Tibial nerve (tissue), 4 donors: ENCODE data around the gene OTP. TPM values are rescaled to one million over a fixed set of nuclear protein-coding genes. Genes with fewer than 3 reads are reported as not detected.

ENCODE experiments used
- DNase-seq, 2 donors: peaks; one replicate each; pipeline ENCODE4 v3.0.0-alpha.2; 2019; ENCODE audit warnings: low spot score in 2 of 2
- H3K27ac ChIP-seq, 4 donors: fragments of 200-600 bp; sonication (generic) in 3 of 4; one replicate each; pipeline ENCODE4 v1.5.1; 2017 to 2019; ENCODE audit warnings: mild to moderate bottlenecking in 1 of 4
- H3K27me3 ChIP-seq, 2 donors: fragments of 200-600 bp; sonication (generic) in 1 of 2; one replicate each; pipeline versions ENCODE4 v1.5.1 to v1.6.0; 2017 to 2019
- H3K36me3 ChIP-seq, 3 donors: fragments of 200-600 bp; sonication (generic); one replicate each; pipeline ENCODE4 v1.5.1; 2018 to 2019
- H3K4me1 ChIP-seq, 4 donors: fragments of 200-600 bp; sonication (generic) in 3 of 4; one replicate each; pipeline ENCODE4 v1.5.1; 2017 to 2019
- H3K4me3 ChIP-seq, 4 donors: fragments of 200-600 bp; sonication (generic) in 3 of 4; one replicate each; pipeline ENCODE4 v1.5.1; 2017 to 2019; ENCODE audit warnings: mild to moderate bottlenecking in 1 of 4, moderate library complexity in 1 of 4
- H3K9me3 ChIP-seq, 4 donors: fragments of 200-600 bp; sonication (generic) in 3 of 4; one replicate each; pipeline ENCODE4 v1.5.1; 2017 to 2019
- EP300 ChIP-seq, 2 donors: sonication (generic); formaldehyde crosslinking; IDR thresholded peaks; one replicate each; pipeline ENCODE4 v1.6.1; 2017; ENCODE audit warnings: antibody characterized with exemption in 2 of 2, mild to moderate bottlenecking in 1 of 2
- POLR2A ChIP-seq, 2 donors: fragments of 450-650 bp; IDR thresholded peaks; one replicate each; pipeline ENCODE4 v1.6.1; 2017; ENCODE audit warnings: antibody characterized with exemption in 2 of 2, mild to moderate bottlenecking in 2 of 2, moderate library complexity in 2 of 2
- WGBS, 2 donors: methylation state at CpG; one replicate each; pipeline ENCODE4 v1.1.5; 2018; 5-methylcytosine and 5-hydroxymethylcytosine counted together
- total RNA-seq, 4 donors: library from RNA; depleted of rRNA; stranded (reverse); fragments of >200 nt; gene quantifications; one replicate each; pipeline ENCODE4 v1.1.0, GENCODE V29; 2016
- TF ChIP-seq, protein P1 (sequence below), 5 experiments: fragments of 200-600 bp in 3 of 5; fragments of 450-650 bp in 2 of 5; sonication (generic) in 3 of 5; IDR thresholded peaks; one replicate each; pipeline ENCODE4 v1.5.1; 2016 to 2019; ENCODE audit warnings: antibody characterized with exemption in 5 of 5, mild to moderate bottlenecking in 3 of 5, moderate library complexity in 2 of 5

The OTP gene
- total RNA-seq, 4 donors from 2014 or later, result not detected

DNA sequence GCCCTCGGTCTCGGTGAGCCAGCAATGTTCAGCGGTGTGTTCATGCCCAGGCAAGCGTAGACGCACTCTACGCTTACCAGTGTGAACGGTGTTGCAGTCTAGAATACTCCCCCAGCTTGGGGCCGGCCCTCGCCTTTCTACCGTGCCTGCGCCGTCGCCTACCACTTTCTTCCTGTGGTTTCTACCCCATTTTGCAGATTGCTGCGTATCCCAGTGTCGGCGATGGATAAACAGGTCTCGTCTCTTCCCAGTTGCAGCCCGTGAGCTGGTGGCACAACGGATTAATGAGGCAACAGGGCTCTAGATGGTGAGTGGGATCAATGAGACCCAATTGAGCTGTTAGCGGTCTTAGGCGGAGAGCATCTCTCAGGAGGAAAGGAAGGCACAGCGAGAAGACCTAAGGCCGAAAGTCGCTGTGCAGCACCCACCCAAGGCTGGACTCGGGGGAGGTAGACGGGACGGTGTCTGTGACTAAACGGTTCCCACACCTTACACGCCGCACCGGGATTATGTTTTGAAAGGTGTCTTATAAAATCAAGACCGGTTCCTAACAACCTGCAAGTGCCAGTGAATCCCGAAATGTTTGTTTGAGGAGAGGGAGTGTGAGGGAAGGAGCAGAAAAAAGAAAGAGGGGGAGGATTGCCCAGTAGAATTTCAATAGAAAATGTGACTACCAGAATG, 5.8 kb downstream of the OTP start:
- Histone ChIP-seq H3K27me3 (peaks cover 9 to 100% of the 10 kb centered on the region in 2 donors), H3K4me3 (no peak overlapping the region), H3K9me3 (no peaks in the 10 kb centered on the region), H3K27ac (no peak overlapping the region), H3K36me3 (no peaks in the 10 kb centered on the region), H3K4me1 (peaks cover 0 to 46% (median 25%) of the 10 kb centered on the region in 4 donors)
- TF ChIP-seq EP300 (IDR thresholded peaks at IDR 0.05) (no peak), POLR2A (IDR thresholded peaks at IDR 0.05) (no peak)
- TF ChIP-seq, protein P1, sequence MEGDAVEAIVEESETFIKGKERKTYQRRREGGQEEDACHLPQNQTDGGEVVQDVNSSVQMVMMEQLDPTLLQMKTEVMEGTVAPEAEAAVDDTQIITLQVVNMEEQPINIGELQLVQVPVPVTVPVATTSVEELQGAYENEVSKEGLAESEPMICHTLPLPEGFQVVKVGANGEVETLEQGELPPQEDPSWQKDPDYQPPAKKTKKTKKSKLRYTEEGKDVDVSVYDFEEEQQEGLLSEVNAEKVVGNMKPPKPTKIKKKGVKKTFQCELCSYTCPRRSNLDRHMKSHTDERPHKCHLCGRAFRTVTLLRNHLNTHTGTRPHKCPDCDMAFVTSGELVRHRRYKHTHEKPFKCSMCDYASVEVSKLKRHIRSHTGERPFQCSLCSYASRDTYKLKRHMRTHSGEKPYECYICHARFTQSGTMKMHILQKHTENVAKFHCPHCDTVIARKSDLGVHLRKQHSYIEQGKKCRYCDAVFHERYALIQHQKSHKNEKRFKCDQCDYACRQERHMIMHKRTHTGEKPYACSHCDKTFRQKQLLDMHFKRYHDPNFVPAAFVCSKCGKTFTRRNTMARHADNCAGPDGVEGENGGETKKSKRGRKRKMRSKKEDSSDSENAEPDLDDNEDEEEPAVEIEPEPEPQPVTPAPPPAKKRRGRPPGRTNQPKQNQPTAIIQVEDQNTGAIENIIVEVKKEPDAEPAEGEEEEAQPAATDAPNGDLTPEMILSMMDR (IDR thresholded peaks at IDR 0.05), result no peak
- WGBS, 2 donors, result 8 to 11% methylated on average over 32 to 33 of the region's 33 CpGs
- no peak for DNase-seq

DNA sequence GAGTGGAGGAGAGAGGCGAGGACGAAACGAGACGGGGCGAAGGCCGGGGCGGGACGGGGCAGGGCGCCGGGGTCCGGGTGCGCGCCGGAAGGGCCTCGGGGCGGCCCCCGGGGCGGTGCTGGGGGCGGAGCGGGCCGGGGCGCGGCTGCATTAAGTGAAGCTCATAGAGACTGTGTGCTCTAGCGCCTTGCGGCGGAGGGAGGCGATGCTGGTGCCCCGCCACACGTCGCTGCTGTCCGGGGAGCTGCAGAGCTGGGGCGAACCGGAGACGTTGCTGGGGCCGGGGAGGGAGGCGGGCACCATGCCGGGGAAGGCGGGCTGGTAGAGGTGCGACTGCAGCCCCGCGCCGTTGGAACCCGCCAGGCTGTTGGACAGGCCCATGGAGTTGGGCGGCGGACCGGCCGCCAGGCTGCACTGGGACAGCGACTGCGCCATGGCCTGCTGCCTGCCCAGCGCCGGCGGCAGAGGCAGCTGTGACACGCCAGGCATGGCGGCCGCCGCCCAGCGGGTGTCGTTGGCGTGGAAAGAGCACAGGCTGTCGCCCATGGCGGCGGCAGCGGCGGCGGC, 8.3 kb downstream of the OTP start:
- DNase-seq, result no peak
- Histone ChIP-seq H3K27me3 (peaks cover 9 to 100% of the 10 kb centered on the region in 2 donors), H3K9me3 (peaks cover 0 to 10% (median 0%) of the 10 kb centered on the region in 4 donors), H3K4me3 (peak overlapping the region; percentile 18 to 55 (median 43)), H3K27ac (no peak overlapping the region), H3K36me3 (no peaks in the 10 kb centered on the region), H3K4me1 (peaks cover 0 to 29% (median 19%) of the 10 kb centered on the region in 4 donors)
- TF ChIP-seq, protein P1 (IDR thresholded peaks at IDR 0.05), result peak in 1 of 5 experiments; percentile 18
- no peak for TF ChIP-seq POLR2A (IDR thresholded peaks at IDR 0.05)
- 3 to 4% methylated on average over 25 to 52 of the region's 65 CpGs for WGBS, 2 donors

DNA sequence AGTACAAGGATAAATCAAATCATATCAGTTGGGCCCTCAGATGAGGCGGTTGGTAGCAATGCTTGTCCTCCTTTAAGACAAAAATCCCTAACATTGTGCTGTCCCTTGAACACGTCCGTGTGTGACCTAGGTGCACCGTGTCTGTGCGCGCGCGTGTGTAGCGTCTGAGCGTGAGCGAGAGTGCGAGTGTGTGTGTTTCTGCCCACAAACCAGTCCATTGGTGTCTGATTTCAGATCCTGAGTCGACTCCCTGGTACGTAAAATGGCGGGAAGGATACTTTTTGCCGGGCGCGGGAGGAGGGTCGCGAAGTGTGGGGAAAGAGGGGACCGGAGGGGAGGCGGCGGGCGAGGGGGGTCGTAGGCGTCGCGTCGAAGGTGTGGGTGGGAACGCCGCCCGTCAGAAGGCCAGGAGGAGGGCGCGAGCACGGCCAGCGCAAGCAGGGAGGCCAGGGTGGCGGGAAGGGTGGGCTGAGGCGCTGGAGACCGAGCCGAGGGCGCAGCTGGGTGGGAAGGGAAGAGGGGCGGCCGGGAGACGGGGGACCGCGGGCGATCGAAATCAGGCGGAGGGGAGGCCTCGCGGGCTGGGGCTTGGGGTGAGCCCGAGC, 8.9 kb downstream of the OTP start:
- TF ChIP-seq, protein P1 (IDR thresholded peaks at IDR 0.05), result no peak
- no peak for TF ChIP-seq POLR2A (IDR thresholded peaks at IDR 0.05)
- TF ChIP-seq EP300 (IDR thresholded peaks at IDR 0.05), result no peak
- peaks cover 9 to 99% of the 10 kb centered on the region in 2 donors for H3K27me3 ChIP-seq
- H3K9me3 ChIP-seq, result peaks cover 0 to 10% (median 0%) of the 10 kb centered on the region in 4 donors
- 3 to 4% methylated on average over 44 to 52 of the region's 52 CpGs for WGBS, 2 donors
- H3K4me1 ChIP-seq, result peaks cover 0 to 29% (median 19%) of the 10 kb centered on the region in 4 donors
- no peak for DNase-seq
- peak overlapping the region; percentile 18 to 55 (median 35) for H3K4me3 ChIP-seq
- H3K27ac ChIP-seq, result no peak overlapping the region
- H3K36me3 ChIP-seq, result no peaks in the 10 kb centered on the region

DNA sequence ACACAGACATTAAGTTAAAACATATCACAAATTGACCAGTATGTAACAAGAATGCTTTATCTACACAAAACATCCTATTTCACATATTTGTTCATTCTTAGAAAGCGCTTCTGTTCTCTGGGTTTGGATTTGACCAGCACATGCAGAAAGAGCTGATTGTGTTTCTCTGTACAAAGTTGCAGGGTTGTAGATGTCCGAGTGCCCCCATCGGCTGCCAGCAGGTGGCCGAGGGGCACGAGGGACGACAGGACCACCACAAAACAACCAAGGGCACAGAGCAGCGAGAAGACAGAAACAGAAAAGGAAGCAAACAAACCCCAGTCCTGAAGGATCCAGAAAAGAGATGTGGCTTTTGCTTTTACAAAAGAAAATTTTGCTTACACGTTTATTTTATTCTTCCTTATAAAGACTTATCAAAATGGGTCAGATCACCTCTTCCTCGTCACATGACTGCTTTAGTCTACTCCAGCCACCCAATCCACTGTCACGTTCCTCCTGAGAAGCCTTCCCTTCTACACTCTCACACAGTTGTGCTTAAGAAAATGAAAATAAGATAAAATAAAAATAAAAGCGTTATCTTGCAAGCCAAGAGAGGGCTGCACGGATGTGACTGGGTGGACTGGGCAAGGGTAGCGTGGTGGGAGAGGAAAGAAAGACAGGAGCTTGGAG, 9.5 kb downstream of the OTP start:
- Histone ChIP-seq H3K4me1 (peaks cover 0 to 29% (median 19%) of the 10 kb centered on the region in 4 donors), H3K4me3 (peak overlapping the region in 2 of 4 donors; percentile 46 to 55), H3K27me3 (peaks cover 9 to 92% of the 10 kb centered on the region in 2 donors), H3K36me3 (no peaks in the 10 kb centered on the region), H3K9me3 (peaks cover 0 to 10% (median 0%) of the 10 kb centered on the region in 4 donors), H3K27ac (no peak overlapping the region)
- TF ChIP-seq, protein P1 (IDR thresholded peaks at IDR 0.05), result no peak
- TF ChIP-seq POLR2A (IDR thresholded peaks at IDR 0.05) (no peak), EP300 (IDR thresholded peaks at IDR 0.05) (no peak)
- no peak for DNase-seq
- WGBS, 2 donors, result 12 to 13% methylated on average over 13 of the region's 13 CpGs
